GM12878 (cell line): ENCODE measurements around the gene EYS. TPM values are rescaled to one million over a fixed set of nuclear protein-coding genes. Genes with fewer than 3 reads are reported as not detected.

Experiments
- MYC ChIP-seq: IDR thresholded peaks from 2 replicates; pipeline ENCODE4 v1.6.1; 2011; ENCODE audit warnings: mild to moderate bottlenecking, low read length, moderate library complexity, inconsistent platforms; ENCODE audit not compliant: insufficient read depth, insufficient replicate concordance, insufficient read length, severe bottlenecking
- PAX5 ChIP-seq: IDR thresholded peaks from 2 replicates; pipeline ENCODE4 v1.6.1; 2011; ENCODE audit warnings: low read depth, low read length, borderline replicate concordance
- ZBTB40 ChIP-seq: fragments of 450-650 bp; IDR thresholded peaks from 2 replicates; pipeline ENCODE4 v1.6.1; 2016; ENCODE audit warnings: mild to moderate bottlenecking, moderate library complexity, borderline replicate concordance
- polyA plus RNA-seq, 11 experiments: library from polyadenylated mRNA; depleted of rRNA in 4 of 11; unstranded in 6 of 11; stranded (reverse) in 5 of 11; fragments of >200 nt; fragmentation: Nextera tagmentation in 4 of 11; fragmentation: Illumina TruSeq in 1 of 11; extraction: Ambion mirVana in 4 of 11; extraction: Trizol in 1 of 11; gene quantifications; 1 replicate in 1 of 11; 2 replicates in 10 of 11; pipeline versions ENCODE4 v1.2.1 to v1.2.3, GENCODE V29; 2011 to 2016; ENCODE audit warnings: inconsistent platforms in 2 of 11, missing spikeins in 2 of 11, low read depth in 1 of 11
- total RNA-seq, 4 experiments: library from RNA; depleted of rRNA in 3 of 4; stranded (reverse); fragments of >200 nt in 3 of 4; fragmentation: Illumina TruSeq in 1 of 4; extraction: Trizol in 1 of 4; gene quantifications; 2 replicates each; pipeline versions ENCODE4 v1.2.1 to v1.2.3, GENCODE V29; 2013 to 2021
- TF ChIP-seq, protein P1 (sequence below): fragments of 450-650 bp; formaldehyde crosslinking; IDR thresholded peaks from 2 replicates; pipeline ENCODE4 v1.4.0; 2022; ENCODE audit warnings: mild to moderate bottlenecking, moderate library complexity
- TF ChIP-seq, protein P2 (sequence below), 3 experiments: IDR thresholded peaks in 2 of 3; conservative IDR thresholded peaks in 1 of 3; 2 replicates each; pipeline ENCODE4 v1.5.1; 2011; ENCODE audit warnings: low read depth in 3 of 3, low read length in 3 of 3, mild to moderate bottlenecking in 3 of 3, control low read depth in 2 of 3, moderate library complexity in 2 of 3, inconsistent platforms in 1 of 3, mixed read lengths in 1 of 3; ENCODE audit not compliant: control insufficient read depth in 2 of 3, insufficient read depth in 1 of 3; ENCODE audit errors: extremely low read depth in 1 of 3

The EYS gene
- total and polyA plus RNA-seq, 10 of the 15 experiments (the other 5 are each of a cell fraction or from before 2014, with no cell fraction given), result under 0.01 to 0.14 (median 0.02) TPM; not detected in 1

DNA sequence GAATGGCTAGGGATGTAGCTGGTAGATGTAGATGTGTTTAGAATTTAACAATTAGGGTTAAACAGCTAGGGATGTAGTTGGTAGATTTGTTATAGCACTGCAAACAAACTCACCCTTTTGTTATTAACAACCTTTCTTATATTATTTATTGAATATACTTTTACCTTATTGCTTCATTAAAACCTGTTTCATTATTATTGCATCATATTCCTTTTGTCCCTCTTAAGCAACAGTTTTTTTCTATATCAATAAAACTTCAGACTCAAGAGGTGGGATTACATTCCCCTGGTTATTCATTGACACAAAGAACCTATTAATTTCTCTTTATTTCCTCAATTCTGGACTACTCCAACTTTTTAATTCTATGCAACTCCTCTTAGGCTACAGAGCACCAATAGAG is 661.2 kb downstream of the EYS start (continued):
- TF ChIP-seq PAX5 (no peak), ZBTB40 (no peak), MYC (no peak)
- TF ChIP-seq, protein P1, sequence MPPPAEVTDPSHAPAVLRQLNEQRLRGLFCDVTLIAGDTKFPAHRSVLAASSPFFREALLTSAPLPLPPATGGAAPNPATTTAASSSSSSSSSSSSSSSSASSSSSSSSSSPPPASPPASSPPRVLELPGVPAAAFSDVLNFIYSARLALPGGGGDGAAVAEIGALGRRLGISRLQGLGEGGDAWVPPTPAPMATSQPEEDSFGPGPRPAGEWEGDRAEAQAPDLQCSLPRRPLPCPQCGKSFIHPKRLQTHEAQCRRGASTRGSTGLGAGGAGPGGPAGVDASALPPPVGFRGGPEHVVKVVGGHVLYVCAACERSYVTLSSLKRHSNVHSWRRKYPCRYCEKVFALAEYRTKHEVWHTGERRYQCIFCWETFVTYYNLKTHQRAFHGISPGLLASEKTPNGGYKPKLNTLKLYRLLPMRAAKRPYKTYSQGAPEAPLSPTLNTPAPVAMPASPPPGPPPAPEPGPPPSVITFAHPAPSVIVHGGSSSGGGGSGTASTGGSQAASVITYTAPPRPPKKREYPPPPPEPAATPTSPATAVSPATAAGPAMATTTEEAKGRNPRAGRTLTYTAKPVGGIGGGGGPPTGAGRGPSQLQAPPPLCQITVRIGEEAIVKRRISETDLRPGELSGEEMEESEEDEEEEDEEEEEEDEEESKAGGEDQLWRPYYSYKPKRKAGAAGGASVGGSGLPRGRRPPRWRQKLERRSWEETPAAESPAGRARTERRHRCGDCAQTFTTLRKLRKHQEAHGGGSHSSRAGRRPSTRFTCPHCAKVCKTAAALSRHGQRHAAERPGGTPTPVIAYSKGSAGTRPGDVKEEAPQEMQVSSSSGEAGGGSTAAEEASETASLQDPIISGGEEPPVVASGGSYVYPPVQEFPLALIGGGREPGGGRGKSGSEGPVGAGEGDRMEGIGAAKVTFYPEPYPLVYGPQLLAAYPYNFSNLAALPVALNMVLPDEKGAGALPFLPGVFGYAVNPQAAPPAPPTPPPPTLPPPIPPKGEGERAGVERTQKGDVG (CRISPR knock-in tag), result no peak
- TF ChIP-seq, protein P2, sequence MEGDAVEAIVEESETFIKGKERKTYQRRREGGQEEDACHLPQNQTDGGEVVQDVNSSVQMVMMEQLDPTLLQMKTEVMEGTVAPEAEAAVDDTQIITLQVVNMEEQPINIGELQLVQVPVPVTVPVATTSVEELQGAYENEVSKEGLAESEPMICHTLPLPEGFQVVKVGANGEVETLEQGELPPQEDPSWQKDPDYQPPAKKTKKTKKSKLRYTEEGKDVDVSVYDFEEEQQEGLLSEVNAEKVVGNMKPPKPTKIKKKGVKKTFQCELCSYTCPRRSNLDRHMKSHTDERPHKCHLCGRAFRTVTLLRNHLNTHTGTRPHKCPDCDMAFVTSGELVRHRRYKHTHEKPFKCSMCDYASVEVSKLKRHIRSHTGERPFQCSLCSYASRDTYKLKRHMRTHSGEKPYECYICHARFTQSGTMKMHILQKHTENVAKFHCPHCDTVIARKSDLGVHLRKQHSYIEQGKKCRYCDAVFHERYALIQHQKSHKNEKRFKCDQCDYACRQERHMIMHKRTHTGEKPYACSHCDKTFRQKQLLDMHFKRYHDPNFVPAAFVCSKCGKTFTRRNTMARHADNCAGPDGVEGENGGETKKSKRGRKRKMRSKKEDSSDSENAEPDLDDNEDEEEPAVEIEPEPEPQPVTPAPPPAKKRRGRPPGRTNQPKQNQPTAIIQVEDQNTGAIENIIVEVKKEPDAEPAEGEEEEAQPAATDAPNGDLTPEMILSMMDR (IDR thresholded peaks at IDR 0.05 in 2 of 3, conservative IDR thresholded peaks at IDR 0.05 in 1 of 3; ENCODE audit: control insufficient read depth in 2 of 3, extremely low read depth in 1 of 3, insufficient read depth in 1 of 3, low read depth in 3 of 3, low read length in 3 of 3), result no peak
